Left ventricle myocardium inferior (tissue), 1 donor: ENCODE data around the gene NCKAP5L. TPM values are rescaled to one million over a fixed set of nuclear protein-coding genes. Genes with fewer than 3 reads are reported as not detected.
"Not testable (repeated sequence)": the region's sequence is repeated elsewhere in the genome, so short reads cannot be mapped to it uniquely, and the experiment has no call there.

Experiments used
- DNase-seq: peaks from one replicate; pipeline ENCODE4 v3.0.0-alpha.2; 2020
- H3K27ac ChIP-seq: fragments of 200-600 bp; replicated peaks from 2 replicates; pipeline ENCODE4 v1.8.0; 2021
- H3K27me3 ChIP-seq: fragments of 200-600 bp; 2 replicates; pipeline ENCODE4 v1.8.0; 2021; ENCODE audit warnings: low read depth
- H3K36me3 ChIP-seq: fragments of 200-600 bp; 2 replicates; pipeline ENCODE4 v1.8.0; 2021
- H3K4me1 ChIP-seq: fragments of 200-600 bp; 2 replicates; pipeline ENCODE4 v1.8.0; 2021
- H3K4me3 ChIP-seq: fragments of 200-600 bp; 2 replicates; pipeline ENCODE4 v1.8.0; 2021; ENCODE audit warnings: mild to moderate bottlenecking, moderate library complexity
- H3K9me3 ChIP-seq: fragments of 200-600 bp; replicated peaks from 2 replicates; pipeline ENCODE4 v1.8.0; 2021
- intact Hi-C: fragments of 100-400 bp; cut with micrococcal nuclease; formaldehyde crosslinking; loops from one replicate; pipeline ENCODE4 v1.11.0; 2022
- total RNA-seq: library from RNA; stranded (reverse); fragmentation: NEBNext Ultra II Directional; extraction: Animal tissue kit (Norgen Biotek cat#: 25700); gene quantifications from one replicate; pipeline ENCODE4 v1.2.1, GENCODE V29; 2021
- TF ChIP-seq, protein P1 (sequence below): fragments of 200-600 bp; IDR thresholded peaks from 2 replicates; pipeline ENCODE4 v1.8.0; 2021; ENCODE audit warnings: antibody characterized with exemption, mild to moderate bottlenecking, borderline replicate concordance
- donor health status: DM: no; HTN: yes; CAD: no; lungs with severe emphysema.

Gene NCKAP5L
- total RNA-seq, 1 donor from 2014 or later = 25.5 TPM

DNA sequence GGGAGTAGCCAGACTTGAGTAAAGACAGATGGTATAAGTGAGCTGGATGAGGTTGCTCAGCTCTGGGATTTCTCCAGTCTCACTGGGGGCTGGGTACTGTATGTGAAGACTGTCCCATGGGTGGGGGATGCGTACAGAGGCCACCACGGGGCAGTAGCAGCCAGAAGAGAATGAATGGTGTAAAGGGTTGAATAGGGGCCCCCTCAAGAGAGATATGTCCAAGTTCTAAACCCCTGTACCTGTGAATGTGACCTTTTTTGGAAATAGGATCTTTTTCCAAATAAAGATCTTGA, 36.5 kb upstream of the NCKAP5L start:
- Histone ChIP-seq H3K9me3 (no peaks in the 10 kb centered on the region), H3K27ac (no peak overlapping the region), H3K4me3 (no peak overlapping the region), H3K36me3 (no peaks in the 10 kb centered on the region), H3K27me3 (peaks cover 20% of the 10 kb centered on the region), H3K4me1 (peaks cover 29% of the 10 kb centered on the region)
- no peak for DNase-seq
- intact Hi-C loops = loop anchor here (10.0 kb wide), 2 partner anchors 80 to 190 kb away; partner anchors contain the start of gene ASIC1
- TF ChIP-seq, protein P1, sequence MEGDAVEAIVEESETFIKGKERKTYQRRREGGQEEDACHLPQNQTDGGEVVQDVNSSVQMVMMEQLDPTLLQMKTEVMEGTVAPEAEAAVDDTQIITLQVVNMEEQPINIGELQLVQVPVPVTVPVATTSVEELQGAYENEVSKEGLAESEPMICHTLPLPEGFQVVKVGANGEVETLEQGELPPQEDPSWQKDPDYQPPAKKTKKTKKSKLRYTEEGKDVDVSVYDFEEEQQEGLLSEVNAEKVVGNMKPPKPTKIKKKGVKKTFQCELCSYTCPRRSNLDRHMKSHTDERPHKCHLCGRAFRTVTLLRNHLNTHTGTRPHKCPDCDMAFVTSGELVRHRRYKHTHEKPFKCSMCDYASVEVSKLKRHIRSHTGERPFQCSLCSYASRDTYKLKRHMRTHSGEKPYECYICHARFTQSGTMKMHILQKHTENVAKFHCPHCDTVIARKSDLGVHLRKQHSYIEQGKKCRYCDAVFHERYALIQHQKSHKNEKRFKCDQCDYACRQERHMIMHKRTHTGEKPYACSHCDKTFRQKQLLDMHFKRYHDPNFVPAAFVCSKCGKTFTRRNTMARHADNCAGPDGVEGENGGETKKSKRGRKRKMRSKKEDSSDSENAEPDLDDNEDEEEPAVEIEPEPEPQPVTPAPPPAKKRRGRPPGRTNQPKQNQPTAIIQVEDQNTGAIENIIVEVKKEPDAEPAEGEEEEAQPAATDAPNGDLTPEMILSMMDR = no peak

DNA sequence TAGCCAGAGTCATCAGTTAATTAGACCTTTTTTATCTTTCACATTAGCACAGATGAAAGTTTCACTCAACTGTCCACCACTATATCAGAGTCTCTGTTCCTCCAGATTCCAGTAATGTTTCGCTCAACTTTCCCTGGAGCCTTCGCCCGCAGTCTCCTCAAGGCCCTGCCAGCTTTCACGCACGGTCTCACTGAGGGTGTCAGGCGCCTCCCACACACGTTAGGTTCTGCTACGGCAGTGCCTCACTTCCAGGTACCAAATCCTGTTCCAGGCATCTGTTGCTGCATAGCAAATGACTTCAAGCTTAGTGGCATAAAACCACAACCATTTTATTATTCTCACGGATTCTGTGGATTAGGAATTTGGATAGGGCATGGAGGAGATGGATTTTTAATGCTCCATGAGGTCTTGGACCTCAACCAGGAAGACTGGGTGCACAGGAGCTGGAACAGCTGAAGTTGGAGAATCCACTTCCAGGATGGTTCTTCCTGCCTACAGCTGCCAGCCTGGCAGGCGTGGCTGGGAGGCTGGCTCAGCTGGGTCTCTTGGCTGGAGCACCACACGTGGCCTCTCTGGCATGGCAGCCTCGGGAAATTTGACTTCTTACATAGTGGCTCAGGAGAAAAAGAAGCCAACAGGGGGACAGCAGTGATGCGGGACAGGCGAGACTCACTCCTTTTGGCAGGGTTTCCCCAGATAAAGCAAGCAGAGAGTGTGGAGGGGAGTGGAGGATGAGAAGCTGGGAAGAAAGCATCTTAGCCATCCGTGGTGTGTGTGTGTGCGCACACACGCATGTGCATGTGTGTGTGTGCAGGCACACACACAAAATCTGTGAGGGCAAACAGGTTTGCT, 36.0 kb upstream of the NCKAP5L start:
- Histone ChIP-seq H3K36me3 (no peaks in the 10 kb centered on the region), H3K27ac (no peak overlapping the region), H3K4me3 (no peak overlapping the region), H3K9me3 (no peaks in the 10 kb centered on the region), H3K27me3 (peaks cover 20% of the 10 kb centered on the region), H3K4me1 (peaks cover 24% of the 10 kb centered on the region)
- TF ChIP-seq, protein P1 = no peak
- intact Hi-C loops = loop anchor here (10.0 kb wide), 2 partner anchors 81 to 191 kb away; partner anchors contain the start of gene ASIC1
- DNase-seq = no peak

DNA sequence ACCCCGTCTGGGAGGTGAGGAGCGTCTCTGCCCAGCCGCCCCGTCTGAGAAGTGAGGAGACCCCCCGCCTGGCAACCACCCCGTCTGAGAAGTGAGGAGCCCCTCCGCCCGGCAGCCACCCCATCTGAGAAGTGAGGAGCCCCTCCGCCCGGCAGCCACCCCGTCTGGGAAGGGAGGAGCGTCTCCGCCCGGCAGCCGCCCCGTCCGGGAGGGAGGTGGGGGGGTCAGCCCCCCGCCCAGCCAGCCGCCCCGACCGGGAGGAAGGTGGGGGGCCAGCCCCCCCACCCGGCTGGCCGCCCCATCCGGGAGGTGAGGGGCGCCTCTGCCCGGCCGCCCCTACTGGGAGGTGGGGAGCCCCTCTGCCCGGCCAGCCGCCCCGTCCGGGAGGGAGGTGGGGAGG, 32.7 kb upstream of the NCKAP5L start:
- H3K36me3 ChIP-seq, H3K27ac ChIP-seq, H3K4me1 ChIP-seq, DNase-seq, H3K9me3 ChIP-seq, H3K4me3 ChIP-seq: not testable (repeated sequence)
- intact Hi-C loops = loop anchor here (10.0 kb wide), 2 partner anchors 84 to 194 kb away; partner anchors contain the start of gene ASIC1
- peaks cover 20% of the 10 kb centered on the region for H3K27me3 ChIP-seq

DNA sequence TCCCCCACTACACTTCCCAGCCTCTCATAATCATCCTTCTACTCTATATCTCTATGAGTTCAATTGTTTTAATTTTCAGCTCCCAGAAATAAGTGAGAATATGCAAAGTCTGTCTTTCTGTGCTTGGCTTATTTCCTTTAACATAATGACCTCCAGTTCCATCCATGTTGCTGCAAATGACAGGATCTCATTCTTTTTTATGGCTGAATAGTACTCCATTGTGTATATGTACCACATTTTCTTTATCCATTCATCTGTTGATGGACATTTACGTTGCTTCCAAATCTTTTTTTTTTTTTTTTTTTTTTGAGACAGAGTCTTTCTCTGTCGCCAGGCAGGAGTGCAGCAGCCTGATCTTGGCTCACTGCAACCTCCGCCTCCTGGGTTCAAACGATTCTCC, 27.7 kb upstream of the NCKAP5L start:
- H3K9me3 ChIP-seq, H3K36me3 ChIP-seq, H3K4me3 ChIP-seq, H3K27ac ChIP-seq, DNase-seq, intact Hi-C loops, H3K4me1 ChIP-seq: not testable (repeated sequence)
- H3K27me3 ChIP-seq = peaks cover 12% of the 10 kb centered on the region

DNA sequence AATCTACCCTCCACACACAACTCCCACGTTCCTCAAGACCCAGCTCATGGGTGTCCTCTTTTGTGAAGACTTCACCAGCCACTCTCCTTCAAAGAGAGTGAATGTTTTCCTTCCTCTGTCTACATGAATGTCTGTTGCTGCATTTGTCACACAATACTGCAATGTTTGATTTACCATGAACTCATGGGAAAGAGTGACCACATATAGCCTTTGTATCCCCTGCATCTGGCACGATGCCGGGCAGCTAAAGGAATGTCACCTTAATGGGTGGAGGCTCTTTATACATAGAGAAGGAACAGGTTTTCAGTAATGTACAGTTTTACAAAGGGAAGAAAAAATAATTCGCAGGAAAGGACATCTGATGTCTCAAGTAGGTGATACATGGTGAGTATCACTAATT, 26.8 kb upstream of the NCKAP5L start:
- intact Hi-C loops = no loop called here
- no peak overlapping the region for H3K4me3 ChIP-seq
- no peak for DNase-seq
- peaks cover 21% of the 10 kb centered on the region for H3K27me3 ChIP-seq
- TF ChIP-seq, protein P1 = no peak
- no peak overlapping the region for H3K27ac ChIP-seq
- H3K36me3 ChIP-seq = no peaks in the 10 kb centered on the region
- H3K9me3 ChIP-seq = no peaks in the 10 kb centered on the region
- H3K4me1 ChIP-seq = no peaks in the 10 kb centered on the region

DNA sequence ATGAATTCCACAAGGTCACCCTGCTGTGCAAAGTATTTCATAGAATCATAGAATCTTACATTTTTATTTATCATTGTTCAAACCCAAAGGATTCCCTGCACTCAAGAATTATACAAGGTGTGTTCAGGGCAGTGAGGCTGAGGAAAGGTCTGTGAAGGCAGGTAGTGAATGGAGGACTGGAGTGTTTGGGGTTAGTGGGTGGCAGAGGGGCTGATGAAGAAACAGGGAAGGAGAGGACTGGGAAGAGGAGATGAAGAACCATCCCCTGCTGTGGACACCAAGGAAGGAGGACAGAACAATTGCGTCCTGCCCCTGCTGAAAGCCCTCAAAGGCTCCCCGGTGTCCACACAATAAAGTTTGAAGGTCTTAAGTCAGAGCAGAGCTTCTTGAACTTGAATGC, 25.5 kb upstream of the NCKAP5L start:
- no peaks in the 10 kb centered on the region for H3K9me3 ChIP-seq
- intact Hi-C loops = no loop called here
- H3K4me3 ChIP-seq = no peak overlapping the region
- TF ChIP-seq, protein P1 = no peak
- H3K27me3 ChIP-seq = peaks cover 34% of the 10 kb centered on the region
- no peaks in the 10 kb centered on the region for H3K4me1 ChIP-seq
- DNase-seq = no peak
- no peaks in the 10 kb centered on the region for H3K36me3 ChIP-seq
- H3K27ac ChIP-seq = no peak overlapping the region
